ENCODE measurements around the gene NGB.

Gene NGB

GRCh38 chr14:77260199-77260598 is 10.8 kb downstream of the NGB start:
- Histone ChIP-seq H3K4me1 (ENCODE audit: insufficient read depth, low read length, severe bottlenecking) (no peaks in the 10 kb centered on the region), H3K27me3 (ENCODE audit: insufficient read depth, low read length) (peaks cover 5% of the 10 kb centered on the region), H3F3A (ENCODE audit: insufficient read depth, low read length) (no peaks in the 10 kb centered on the region), H3K4me2 (ENCODE audit: low read length) (no peak overlapping the region), H3K9me3 (ENCODE audit: low read length) (no peaks in the 10 kb centered on the region), H3K79me2 (ENCODE audit: insufficient read depth, low read length) (no peaks in the 10 kb centered on the region), H3K36me3 (ENCODE audit: insufficient read depth, low read length) (no peaks in the 10 kb centered on the region; the same call in 1 of the 2 replicates), H3K4me3 (ENCODE audit: low read depth, low read length, poor library complexity, severe bottlenecking) (no peak overlapping the region), H3K27ac (ENCODE audit: low read depth, low read length, poor library complexity, severe bottlenecking) (no peak overlapping the region), H3K9me2 (ENCODE audit: low read depth, low read length) (no peaks in the 10 kb centered on the region), H3K9ac (ENCODE audit: low read length) (no peak overlapping the region), H4K20me1 (ENCODE audit: insufficient read depth, low read length) (no peaks in the 10 kb centered on the region), H2AFZ (ENCODE audit: low read length) (no peak overlapping the region)
- no peak for TF ChIP-seq CTCF (IDR thresholded peaks at IDR 0.05; ENCODE audit: low read length)
- no peak for TF ChIP-seq EZH2 (IDR thresholded peaks at IDR 0.05; ENCODE audit: borderline replicate concordance, low read length)

GRCh38 chr14:77259025-77259715 is 11.8 kb downstream of the NGB start:
- Histone ChIP-seq H3K79me2 (ENCODE audit: insufficient read depth, low read length) (no peaks in the 10 kb centered on the region), H3K36me3 (ENCODE audit: insufficient read depth, low read length) (no peaks in the 10 kb centered on the region; the same call in 1 of the 2 replicates), H3K27me3 (ENCODE audit: insufficient read depth, low read length) (peaks cover 3% of the 10 kb centered on the region; the same call in 1 of the 2 replicates), H4K20me1 (ENCODE audit: insufficient read depth, low read length) (no peaks in the 10 kb centered on the region), H3K4me1 (ENCODE audit: insufficient read depth, low read length, severe bottlenecking) (no peaks in the 10 kb centered on the region), H3K4me3 (ENCODE audit: low read depth, low read length, poor library complexity, severe bottlenecking) (no peak overlapping the region), H3F3A (ENCODE audit: insufficient read depth, low read length) (no peaks in the 10 kb centered on the region), H3K9ac (ENCODE audit: low read length) (no peak overlapping the region), H3K9me2 (ENCODE audit: low read depth, low read length) (no peaks in the 10 kb centered on the region), H3K9me3 (ENCODE audit: low read length) (no peaks in the 10 kb centered on the region), H3K27ac (ENCODE audit: low read depth, low read length, poor library complexity, severe bottlenecking) (no peak overlapping the region), H2AFZ (ENCODE audit: low read length) (no peak overlapping the region), H3K4me2 (ENCODE audit: low read length) (no peak overlapping the region)
- TF ChIP-seq EZH2 (IDR thresholded peaks at IDR 0.05; ENCODE audit: borderline replicate concordance, low read length) (no peak), CTCF (IDR thresholded peaks at IDR 0.05; ENCODE audit: low read length) (no peak)

GRCh38 chr14:77258566-77258965 is 12.4 kb downstream of the NGB start:
- no peaks in the 10 kb centered on the region for H3K9me3 ChIP-seq (ENCODE audit: low read length)
- H2AFZ ChIP-seq (ENCODE audit: low read length), result no peak overlapping the region
- no peaks in the 10 kb centered on the region for H3K4me1 ChIP-seq (ENCODE audit: insufficient read depth, low read length, severe bottlenecking)
- H3K36me3 ChIP-seq (ENCODE audit: insufficient read depth, low read length), result no peaks in the 10 kb centered on the region; the same call in 1 of the 2 replicates
- no peak overlapping the region for H3K4me2 ChIP-seq (ENCODE audit: low read length)
- H3F3A ChIP-seq (ENCODE audit: insufficient read depth, low read length), result no peaks in the 10 kb centered on the region
- no peak overlapping the region for H3K4me3 ChIP-seq (ENCODE audit: low read depth, low read length, poor library complexity, severe bottlenecking)
- no peaks in the 10 kb centered on the region for H3K9me2 ChIP-seq (ENCODE audit: low read depth, low read length)
- TF ChIP-seq CTCF (IDR thresholded peaks at IDR 0.05; ENCODE audit: low read length), result no peak
- TF ChIP-seq EZH2 (IDR thresholded peaks at IDR 0.05; ENCODE audit: borderline replicate concordance, low read length), result no peak
- H4K20me1 ChIP-seq (ENCODE audit: insufficient read depth, low read length), result no peaks in the 10 kb centered on the region
- no peak overlapping the region for H3K9ac ChIP-seq (ENCODE audit: low read length)
- H3K27me3 ChIP-seq (ENCODE audit: insufficient read depth, low read length), result peaks cover 3% of the 10 kb centered on the region; the same call in 1 of the 2 replicates
- H3K79me2 ChIP-seq (ENCODE audit: insufficient read depth, low read length), result no peaks in the 10 kb centered on the region
- H3K27ac ChIP-seq (ENCODE audit: low read depth, low read length, poor library complexity, severe bottlenecking), result no peak overlapping the region
